ENCODE measurements around the gene FOSL1. TPM values are rescaled to one million over a fixed set of nuclear protein-coding genes. Genes with fewer than 3 reads are reported as not detected.

The FOSL1 gene
- total RNA-seq, 1 experiment from 2014 or later = 2.7 TPM

- H3K9me3 ChIP-seq = no peaks in the 10 kb centered on the region
- Mint-ChIP-seq H3K9me3 (ENCODE audit: unreplicated experiment) (no peaks in the 10 kb centered on the region), H3K4me3 (ENCODE audit: unreplicated experiment) (peak within 1 kb of the TSS; percentile 90), H3K27ac (ENCODE audit: unreplicated experiment) (peak within 1 kb of the TSS; percentile 75), H3K27me3 (ENCODE audit: insufficient read depth, unreplicated experiment) (no peaks in the 10 kb centered on the region), H3K4me1 (ENCODE audit: low read depth, unreplicated experiment) (no peaks in the 10 kb centered on the region), H3K36me3 (ENCODE audit: insufficient read depth, unreplicated experiment) (peaks cover 19% of the 10 kb centered on the region)
- DNase-seq = no peak
- peaks cover 15% of the 10 kb centered on the region for H3K4me1 ChIP-seq
- ChIA-PET POLR2A (interaction anchor here (0.5 kb wide), 1 partner anchor 30 kb away, joined by 5 read pairs; the partner anchor contains the start of gene FIBP), CTCF (interaction anchor here (1.6 kb wide), 1 partner anchor 30 kb away, joined by 8 read pairs; the partner anchor contains the start of gene FIBP)
- no peaks in the 10 kb centered on the region for H3K27me3 ChIP-seq (replicated peaks; ENCODE audit: control insufficient read depth, insufficient read depth, low read length)
- H3K36me3 ChIP-seq (ENCODE audit: control insufficient read depth, insufficient read depth, low read length) = no peaks in the 10 kb centered on the region; the same call in 1 of the 2 replicates
- no peak for TF ChIP-seq CTCF (IDR thresholded peaks at IDR 0.05; ENCODE audit: insufficient read depth in 1 of 2, low read depth in 1 of 2, low read length in 1 of 2, severe bottlenecking in 1 of 2, unreplicated experiment in 1 of 2)
- H3K4me3 ChIP-seq (ENCODE audit: low read depth, low read length) = peak within 1 kb of the TSS; percentile 95
- intact Hi-C loops (cut with micrococcal nuclease; ENCODE audit: unreplicated experiment) = loop anchor here (2.0 to 5.0 kb wide), 2 partner anchors 28 to 44 kb away; partner anchors contain the start of genes CCDC85B and SART1
- TSS peak; percentile 42 for BruUV-seq (replicated peaks)
Observed at GRCh38 chr11:65918211-65919140, 18.3 kb upstream of the FOSL1 start, which contains the start of gene C11orf68. TSS of gene C11orf68 (minus strand) at chr11:65919062. CDS start at chr11:65919031, 31 bp downstream.

GRCh38 chr11:65917434-65918210 lies 17.4 kb upstream of the FOSL1 start:
- BruUV-seq (replicated peaks) = no TSS peak
- no peaks in the 10 kb centered on the region for H3K4me1 Mint-ChIP-seq (ENCODE audit: low read depth, unreplicated experiment)
- peaks cover 15% of the 10 kb centered on the region for H3K4me1 ChIP-seq
- no peaks in the 10 kb centered on the region for H3K9me3 ChIP-seq
- H3K36me3 Mint-ChIP-seq (ENCODE audit: insufficient read depth, unreplicated experiment) = peaks cover 19% of the 10 kb centered on the region
- H3K27me3 Mint-ChIP-seq (ENCODE audit: insufficient read depth, unreplicated experiment) = no peaks in the 10 kb centered on the region
- H3K4me3 ChIP-seq (ENCODE audit: low read depth, low read length) = peak overlapping the region; percentile 84
- no peaks in the 10 kb centered on the region for H3K27me3 ChIP-seq (replicated peaks; ENCODE audit: control insufficient read depth, insufficient read depth, low read length)
- CTCF ChIA-PET = interaction anchor here (1.6 kb wide), 1 partner anchor 29 kb away, joined by 8 read pairs; the partner anchor contains the start of gene FIBP
- H3K9me3 Mint-ChIP-seq (ENCODE audit: unreplicated experiment) = no peaks in the 10 kb centered on the region
- intact Hi-C loops (cut with micrococcal nuclease; ENCODE audit: unreplicated experiment) = loop anchor here (2.0 to 5.0 kb wide), 2 partner anchors 27 to 45 kb away; partner anchors contain the start of genes CCDC85B and SART1
- peak overlapping the region; percentile 90 for H3K4me3 Mint-ChIP-seq (ENCODE audit: unreplicated experiment)
- H3K27ac Mint-ChIP-seq (ENCODE audit: unreplicated experiment) = peak overlapping the region; percentile 68
- POLR2A ChIA-PET = interaction anchor here (0.5 to 0.6 kb wide), 2 partner anchors 16 to 29 kb away, joined by 3 to 5 read pairs; partner anchors contain the start of gene FIBP
- DNase-seq = no peak
- H3K36me3 ChIP-seq (ENCODE audit: control insufficient read depth, insufficient read depth, low read length) = no peaks in the 10 kb centered on the region; the same call in 1 of the 2 replicates
- TF ChIP-seq CTCF (IDR thresholded peaks at IDR 0.05; ENCODE audit: insufficient read depth in 1 of 2, low read depth in 1 of 2, low read length in 1 of 2, severe bottlenecking in 1 of 2, unreplicated experiment in 1 of 2) = no peak

Measured in Caco-2 (cell line).